ENCODE results near the gene PBX3.

The PBX3 gene

GRCh38 chr9:125995006-125995405 lies 247.8 kb downstream of the PBX3 start:
- H3K4me2 ChIP-seq (ENCODE audit: low read depth, low read length, poor library complexity, severe bottlenecking), result no peak overlapping the region
- no peaks in the 10 kb centered on the region for H3K9me3 ChIP-seq (ENCODE audit: insufficient read depth, low read length)
- no peak overlapping the region for H2AFZ ChIP-seq (ENCODE audit: low read depth, low read length, severe bottlenecking)
- TF ChIP-seq, protein P1, sequence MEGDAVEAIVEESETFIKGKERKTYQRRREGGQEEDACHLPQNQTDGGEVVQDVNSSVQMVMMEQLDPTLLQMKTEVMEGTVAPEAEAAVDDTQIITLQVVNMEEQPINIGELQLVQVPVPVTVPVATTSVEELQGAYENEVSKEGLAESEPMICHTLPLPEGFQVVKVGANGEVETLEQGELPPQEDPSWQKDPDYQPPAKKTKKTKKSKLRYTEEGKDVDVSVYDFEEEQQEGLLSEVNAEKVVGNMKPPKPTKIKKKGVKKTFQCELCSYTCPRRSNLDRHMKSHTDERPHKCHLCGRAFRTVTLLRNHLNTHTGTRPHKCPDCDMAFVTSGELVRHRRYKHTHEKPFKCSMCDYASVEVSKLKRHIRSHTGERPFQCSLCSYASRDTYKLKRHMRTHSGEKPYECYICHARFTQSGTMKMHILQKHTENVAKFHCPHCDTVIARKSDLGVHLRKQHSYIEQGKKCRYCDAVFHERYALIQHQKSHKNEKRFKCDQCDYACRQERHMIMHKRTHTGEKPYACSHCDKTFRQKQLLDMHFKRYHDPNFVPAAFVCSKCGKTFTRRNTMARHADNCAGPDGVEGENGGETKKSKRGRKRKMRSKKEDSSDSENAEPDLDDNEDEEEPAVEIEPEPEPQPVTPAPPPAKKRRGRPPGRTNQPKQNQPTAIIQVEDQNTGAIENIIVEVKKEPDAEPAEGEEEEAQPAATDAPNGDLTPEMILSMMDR (IDR thresholded peaks at IDR 0.05; ENCODE audit: insufficient read depth, low read length, poor library complexity, severe bottlenecking), result no peak
- TF ChIP-seq EZH2phosphoT487 (conservative IDR thresholded peaks at IDR 0.05; ENCODE audit: low read length), result no peak
- no peak overlapping the region for H3K9ac ChIP-seq (ENCODE audit: low read length)
- H3K4me3 ChIP-seq (ENCODE audit: insufficient read depth, low read length, poor library complexity, severe bottlenecking), result no peak overlapping the region
- no peaks in the 10 kb centered on the region for H4K20me1 ChIP-seq (ENCODE audit: low read depth, low read length)
- H3K79me2 ChIP-seq (ENCODE audit: insufficient read depth, low read length), result no peaks in the 10 kb centered on the region
- no peaks in the 10 kb centered on the region for H3F3A ChIP-seq (ENCODE audit: insufficient read depth)
- H3K27me3 ChIP-seq (ENCODE audit: low read length), result no peaks in the 10 kb centered on the region
- H3K27ac ChIP-seq (ENCODE audit: low read depth, low read length), result no peak overlapping the region
- no peaks in the 10 kb centered on the region for H3K36me3 ChIP-seq (ENCODE audit: low read length)
- H3K9me2 ChIP-seq (replicated peaks; ENCODE audit: insufficient read depth, low read length), result no peaks in the 10 kb centered on the region

DNA sequence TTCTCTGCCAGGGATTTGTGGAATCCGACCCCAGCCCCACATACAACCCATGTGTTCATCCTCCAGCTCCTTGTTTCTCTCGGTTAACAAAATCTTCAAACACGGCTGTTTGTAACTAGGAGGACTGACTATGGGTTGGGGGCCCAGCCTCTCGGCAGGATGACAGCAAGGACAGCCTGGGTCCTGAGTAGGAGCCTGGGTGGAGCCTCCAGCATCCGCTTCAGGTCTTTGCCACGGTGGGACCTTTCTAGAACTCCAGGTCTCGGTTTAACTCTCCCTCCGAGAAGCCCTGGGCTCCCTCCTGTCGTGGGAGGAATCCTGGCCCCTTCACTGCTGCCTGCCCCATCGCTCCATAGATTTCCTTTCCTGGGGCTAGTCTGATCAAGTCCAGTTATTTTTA lies 248.5 kb downstream of the PBX3 start:
- Histone ChIP-seq H3K27me3 (ENCODE audit: low read length) (no peaks in the 10 kb centered on the region), H4K20me1 (ENCODE audit: low read depth, low read length) (no peaks in the 10 kb centered on the region), H3K27ac (ENCODE audit: low read depth, low read length) (no peak overlapping the region), H3K9me2 (replicated peaks; ENCODE audit: insufficient read depth, low read length) (no peaks in the 10 kb centered on the region), H3K36me3 (ENCODE audit: low read length) (no peaks in the 10 kb centered on the region), H2AFZ (ENCODE audit: low read depth, low read length, severe bottlenecking) (no peak overlapping the region), H3K9me3 (ENCODE audit: insufficient read depth, low read length) (no peaks in the 10 kb centered on the region), H3K9ac (ENCODE audit: low read length) (no peak overlapping the region), H3K4me3 (ENCODE audit: insufficient read depth, low read length, poor library complexity, severe bottlenecking) (no peak overlapping the region), H3K79me2 (ENCODE audit: insufficient read depth, low read length) (no peaks in the 10 kb centered on the region), H3K4me2 (ENCODE audit: low read depth, low read length, poor library complexity, severe bottlenecking) (no peak overlapping the region), H3F3A (ENCODE audit: insufficient read depth) (no peaks in the 10 kb centered on the region)
- TF ChIP-seq, protein P1 (IDR thresholded peaks at IDR 0.05; ENCODE audit: insufficient read depth, low read length, poor library complexity, severe bottlenecking), result no peak
- no peak for TF ChIP-seq EZH2phosphoT487 (conservative IDR thresholded peaks at IDR 0.05; ENCODE audit: low read length)

GRCh38 chr9:125996791-125997190 lies 249.6 kb downstream of the PBX3 start:
- Histone ChIP-seq H4K20me1 (ENCODE audit: low read depth, low read length) (no peaks in the 10 kb centered on the region), H3K36me3 (ENCODE audit: low read length) (no peaks in the 10 kb centered on the region), H3K27me3 (ENCODE audit: low read length) (no peaks in the 10 kb centered on the region), H3K9me2 (replicated peaks; ENCODE audit: insufficient read depth, low read length) (no peaks in the 10 kb centered on the region), H3K9ac (ENCODE audit: low read length) (no peak overlapping the region), H3K4me2 (ENCODE audit: low read depth, low read length, poor library complexity, severe bottlenecking) (no peak overlapping the region), H3K9me3 (ENCODE audit: insufficient read depth, low read length) (no peaks in the 10 kb centered on the region), H3K27ac (ENCODE audit: low read depth, low read length) (no peak overlapping the region), H3K79me2 (ENCODE audit: insufficient read depth, low read length) (no peaks in the 10 kb centered on the region), H3K4me3 (ENCODE audit: insufficient read depth, low read length, poor library complexity, severe bottlenecking) (no peak overlapping the region), H3F3A (ENCODE audit: insufficient read depth) (no peaks in the 10 kb centered on the region), H2AFZ (ENCODE audit: low read depth, low read length, severe bottlenecking) (no peak overlapping the region)
- TF ChIP-seq EZH2phosphoT487 (conservative IDR thresholded peaks at IDR 0.05; ENCODE audit: low read length), result no peak
- TF ChIP-seq, protein P1 (IDR thresholded peaks at IDR 0.05; ENCODE audit: insufficient read depth, low read length, poor library complexity, severe bottlenecking), result no peak
